AG04450 (cell line): ENCODE results near the gene TNFRSF17. TPM values are rescaled to one million over a fixed set of nuclear protein-coding genes. Genes with fewer than 3 reads are reported as not detected.
A peak's percentile ranks its signal among the peaks of the same experiment; 100 is the strongest.

Experiments
- CTCF ChIA-PET: fragments of 300-600, 350-600 bp; formaldehyde crosslinking; extraction: SDS; loops from one replicate; lab custom pipeline; 2022; ENCODE audit warnings: antibody characterized with exemption, inconsistent platforms; lab: Charles Lee
- POLR2A ChIA-PET: fragments of 350-600 bp; formaldehyde crosslinking; extraction: SDS; loops from one replicate; lab custom pipeline; 2021; ENCODE audit warnings: antibody characterized with exemption, inconsistent platforms; lab: Yijun Ruan, JAX
- DNase-seq: peaks from one replicate; pipeline ENCODE4 v3.0.0-alpha.2; 2011; ENCODE audit warnings: low read depth, low spot score
- H3K27ac ChIP-seq: one replicate; pipeline ENCODE4 v1.5.1; 2012; ENCODE audit warnings: low read depth, low read length, control low read depth
- H3K27me3 ChIP-seq: one replicate; pipeline ENCODE4 v1.6.0; 2012; ENCODE audit warnings: low read length; ENCODE audit not compliant: control insufficient read depth, insufficient read depth
- H3K4me3 ChIP-seq: 2 replicates; pipeline ENCODE4 v1.5.1; 2011; ENCODE audit warnings: mild to moderate bottlenecking, low read depth, low read length, control low read depth
- H3K9me3 ChIP-seq: 2 replicates; pipeline ENCODE4 v1.5.1; 2012; ENCODE audit warnings: low read length; ENCODE audit not compliant: control insufficient read depth, insufficient read depth
- polyA plus RNA-seq: library from polyadenylated mRNA; depleted of rRNA; stranded (reverse); fragments of >200 nt; gene quantifications from 2 replicates; pipeline ENCODE4 v1.2.3, GENCODE V29; 2011
- TF ChIP-seq, protein P1 (sequence below): IDR thresholded peaks from 2 replicates; pipeline ENCODE4 v1.5.1; 2011; ENCODE audit warnings: low read depth, low read length, control low read depth, inconsistent platforms

Gene TNFRSF17
- polyA plus RNA-seq, 1 experiment = not detected

DNA sequence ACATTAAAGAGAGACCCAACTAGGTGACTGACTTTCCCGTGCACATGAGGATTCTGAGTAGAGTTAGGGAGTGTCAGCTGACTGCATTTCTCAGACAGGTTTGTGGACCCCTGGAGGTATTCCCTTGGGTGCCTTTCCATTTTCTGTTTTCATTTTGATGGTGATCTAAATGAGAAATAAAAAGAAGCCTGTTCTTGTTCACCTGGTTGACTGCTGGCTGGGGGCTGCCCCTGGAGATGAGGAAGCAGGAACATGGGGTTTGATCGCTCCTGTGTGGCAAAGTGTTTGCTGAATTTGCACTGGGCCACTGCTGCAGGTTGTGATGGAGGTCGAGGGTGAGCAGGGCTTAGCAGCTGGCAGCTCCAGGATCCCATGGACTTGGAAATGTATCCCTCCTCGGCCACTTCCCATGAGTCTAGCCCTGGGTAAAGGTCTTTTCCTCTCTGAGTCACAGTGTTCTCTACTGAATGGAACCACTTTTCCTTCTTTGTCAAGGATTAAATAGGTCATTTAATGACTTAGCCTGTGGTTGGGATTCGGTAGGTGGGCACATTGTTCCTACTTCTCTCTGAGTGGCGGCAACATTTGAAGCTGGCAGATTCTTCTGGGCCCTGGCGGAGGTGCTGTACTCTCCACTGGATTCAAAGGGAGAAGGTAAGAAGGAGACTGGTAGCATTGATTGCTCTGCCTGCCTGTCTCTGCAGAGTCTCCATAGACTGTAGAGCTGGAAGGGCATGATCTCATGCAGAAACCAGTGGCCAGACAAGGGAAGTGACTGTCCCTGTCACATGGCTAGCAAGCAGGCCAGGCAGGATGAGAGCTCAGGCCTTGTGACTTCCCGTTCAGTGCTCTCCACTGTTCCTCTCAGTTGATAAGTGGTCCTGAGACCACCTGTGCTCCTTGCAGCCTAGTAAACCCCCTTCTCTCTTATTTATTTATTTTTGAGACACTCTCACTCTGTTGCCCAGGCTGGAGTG is 29.4 kb downstream of the TNFRSF17 start:
- TF ChIP-seq, protein P1, sequence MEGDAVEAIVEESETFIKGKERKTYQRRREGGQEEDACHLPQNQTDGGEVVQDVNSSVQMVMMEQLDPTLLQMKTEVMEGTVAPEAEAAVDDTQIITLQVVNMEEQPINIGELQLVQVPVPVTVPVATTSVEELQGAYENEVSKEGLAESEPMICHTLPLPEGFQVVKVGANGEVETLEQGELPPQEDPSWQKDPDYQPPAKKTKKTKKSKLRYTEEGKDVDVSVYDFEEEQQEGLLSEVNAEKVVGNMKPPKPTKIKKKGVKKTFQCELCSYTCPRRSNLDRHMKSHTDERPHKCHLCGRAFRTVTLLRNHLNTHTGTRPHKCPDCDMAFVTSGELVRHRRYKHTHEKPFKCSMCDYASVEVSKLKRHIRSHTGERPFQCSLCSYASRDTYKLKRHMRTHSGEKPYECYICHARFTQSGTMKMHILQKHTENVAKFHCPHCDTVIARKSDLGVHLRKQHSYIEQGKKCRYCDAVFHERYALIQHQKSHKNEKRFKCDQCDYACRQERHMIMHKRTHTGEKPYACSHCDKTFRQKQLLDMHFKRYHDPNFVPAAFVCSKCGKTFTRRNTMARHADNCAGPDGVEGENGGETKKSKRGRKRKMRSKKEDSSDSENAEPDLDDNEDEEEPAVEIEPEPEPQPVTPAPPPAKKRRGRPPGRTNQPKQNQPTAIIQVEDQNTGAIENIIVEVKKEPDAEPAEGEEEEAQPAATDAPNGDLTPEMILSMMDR = no peak
- ChIA-PET CTCF (no interaction called here), POLR2A (interaction anchor here (0.6 kb wide), 1 partner anchor 112 kb away, joined by 3 read pairs; no protein-coding TSS in a partner anchor)
- H3K4me3 ChIP-seq = no peak overlapping the region
- DNase-seq = no peak
- H3K27me3 ChIP-seq = no peaks in the 10 kb centered on the region
- H3K27ac ChIP-seq = no peak overlapping the region
- no peaks in the 10 kb centered on the region for H3K9me3 ChIP-seq

DNA sequence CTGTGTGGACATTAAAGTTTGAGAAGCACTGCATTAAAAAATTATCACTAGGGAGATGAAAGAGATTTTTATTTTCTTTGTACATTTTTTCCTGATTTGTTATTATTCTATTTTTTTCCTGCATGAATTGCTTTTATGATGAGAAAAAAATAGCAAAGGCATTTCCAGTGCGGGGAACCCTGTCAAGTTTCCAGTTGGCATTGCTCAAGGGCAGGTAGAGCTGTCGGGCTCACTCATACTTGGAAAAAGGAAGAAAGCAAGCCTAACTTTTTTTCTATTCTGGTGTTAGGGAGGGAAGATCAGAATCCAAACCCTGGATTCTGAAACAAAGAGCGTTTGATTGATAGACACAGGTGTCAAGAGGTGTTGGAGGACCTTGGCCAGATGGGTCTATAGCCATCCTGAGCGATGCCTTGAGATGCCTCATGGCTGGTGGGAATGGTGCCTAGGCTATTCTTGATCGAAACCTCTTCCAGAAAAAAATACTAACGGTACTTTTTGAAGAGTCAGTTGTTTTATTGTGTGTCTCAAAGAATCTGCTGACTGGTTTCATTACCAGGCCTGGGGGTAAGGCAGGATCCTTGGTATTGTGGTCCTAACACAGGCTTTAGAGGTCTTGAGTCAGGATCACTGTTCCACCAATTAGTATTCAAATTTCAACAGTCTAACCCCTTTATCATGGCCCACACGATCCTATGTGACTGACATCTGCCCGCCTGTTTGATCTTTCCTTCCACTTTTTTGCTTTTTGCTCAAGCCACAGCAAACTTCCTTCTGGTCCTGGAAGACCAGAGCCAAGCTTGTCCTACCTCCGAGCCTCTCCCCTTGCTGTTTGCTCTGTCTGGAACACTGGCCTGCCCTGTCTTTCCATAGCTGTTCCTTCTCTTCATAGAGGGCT is 31.7 kb downstream of the TNFRSF17 start:
- ChIA-PET POLR2A (no interaction called here), CTCF (interaction anchor here (0.7 to 1.5 kb wide), 2 partner anchors 71 to 138 kb away, joined by 3 read pairs; no protein-coding TSS in a partner anchor)
- Histone ChIP-seq H3K4me3 (no peak overlapping the region), H3K9me3 (no peaks in the 10 kb centered on the region), H3K27me3 (no peaks in the 10 kb centered on the region), H3K27ac (no peak overlapping the region)
- TF ChIP-seq, protein P1 = no peak
- no peak for DNase-seq

GRCh38 chr16:12000032-12000431 is 35.0 kb downstream of the TNFRSF17 start:
- H3K4me3 ChIP-seq = no peak overlapping the region
- CTCF ChIA-PET = interaction anchor here (0.6 to 1.9 kb wide), 2 partner anchors 53 to 68 kb away, joined by 3 to 4 read pairs; no protein-coding TSS in a partner anchor

DNA sequence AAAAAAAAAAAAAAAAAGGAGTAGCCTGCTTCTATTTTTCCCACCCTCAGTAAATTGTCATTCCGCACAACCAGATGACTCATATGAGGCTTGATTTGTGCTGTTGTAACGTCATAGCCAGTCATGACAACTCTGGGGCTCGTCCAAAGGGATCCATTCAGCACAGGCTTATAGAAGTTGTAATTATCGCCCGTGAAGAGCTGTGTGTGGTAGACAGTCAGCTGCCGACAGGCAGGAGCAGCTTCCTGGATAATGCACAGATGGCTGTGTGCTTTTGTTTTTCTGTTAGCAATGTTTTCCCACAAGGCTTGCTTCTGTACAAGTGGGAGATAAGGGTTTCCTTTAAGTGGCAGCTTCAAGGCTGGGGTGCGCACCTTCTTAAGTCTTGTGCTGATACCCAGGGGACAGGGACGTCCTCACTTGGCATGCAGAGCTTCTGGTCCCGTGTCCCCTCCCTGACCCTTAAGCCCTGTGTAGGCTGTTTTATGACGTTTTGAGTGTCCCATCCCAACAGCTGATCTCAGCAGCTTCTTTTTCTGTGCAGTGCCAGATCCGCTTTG is 37.5 kb downstream of the TNFRSF17 start:
- ChIA-PET CTCF (interaction anchor here (0.6 to 1.5 kb wide), 3 partner anchors 65 to 1033 kb away, joined by 3 to 5 read pairs (median 4); no protein-coding TSS in a partner anchor), POLR2A (no interaction called here)
- DNase-seq = no peak
- no peaks in the 10 kb centered on the region for H3K27me3 ChIP-seq
- no peak overlapping the region for H3K4me3 ChIP-seq
- TF ChIP-seq, protein P1 = no peak
- H3K9me3 ChIP-seq = no peaks in the 10 kb centered on the region
- H3K27ac ChIP-seq = peak overlapping the region; percentile 39

More at GRCh38 chr16:12000032-12000431, 35.0 kb downstream of the TNFRSF17 start:
- H3K27me3 ChIP-seq = no peaks in the 10 kb centered on the region
- POLR2A ChIA-PET = interaction anchor here (0.6 kb wide), 1 partner anchor 175 kb away, joined by 3 read pairs; no protein-coding TSS in a partner anchor
- TF ChIP-seq, protein P1 = no peak
- DNase-seq = no peak
- no peaks in the 10 kb centered on the region for H3K9me3 ChIP-seq
- no peak overlapping the region for H3K27ac ChIP-seq
